IMR-90 (cell line): ENCODE measurements around the gene CDKAL1. TPM values are rescaled to one million over a fixed set of nuclear protein-coding genes. Genes with fewer than 3 reads are reported as not detected.

Source experiments
- ATAC-seq: fragments of 200-7000 bp; cut with Tn5 transposase; 2 replicates; pipeline ENCODE4 v1.9.1; 2020; ENCODE audit warnings: low read depth, mild to moderate bottlenecking, moderate library complexity
- BruUV-seq: library from RNA; stranded (reverse); fragments of 400-500 nt; replicated peaks from 2 replicates; lab custom pipeline; 2021; lab: Mats Ljungman, UMichigan
- CTCF ChIA-PET: fragments of 300-600 bp; formaldehyde crosslinking; extraction: SDS; loops from one replicate; lab custom pipeline; 2021; ENCODE audit warnings: antibody characterized with exemption; lab: Yijun Ruan, JAX
- POLR2A ChIA-PET: fragments of 300-600 bp; sonication (Branson Sonifier 250); formaldehyde crosslinking; loops from one replicate; lab custom pipeline; 2022; ENCODE audit warnings: antibody characterized with exemption; ENCODE audit not compliant: unreplicated experiment; lab: Charles Lee
- DNase-seq: peaks from one replicate; pipeline ENCODE4 v3.0.0; 2013
- H2AFZ ChIP-seq: replicated peaks from 2 replicates; pipeline ENCODE3; 2013; ENCODE audit warnings: low read length, mild to moderate bottlenecking; ENCODE audit not compliant: poor library complexity
- H2AK5ac ChIP-seq: 2 replicates; pipeline ENCODE4 v1.6.1; 2013; ENCODE audit warnings: low read depth, low read length, inconsistent platforms
- H2AK9ac ChIP-seq: replicated peaks from 2 replicates; pipeline ENCODE3; 2013; ENCODE audit warnings: mild to moderate bottlenecking, low read depth, low read length, moderate library complexity; ENCODE audit not compliant: poor library complexity
- H2BK120ac ChIP-seq: 2 replicates; pipeline ENCODE4 v1.6.1; 2013; ENCODE audit warnings: low read depth, low read length, inconsistent platforms
- H2BK15ac ChIP-seq: 3 replicates; pipeline ENCODE4 v1.6.1; 2013; ENCODE audit warnings: low read depth, low read length, inconsistent platforms
- H2BK20ac ChIP-seq: 2 replicates; pipeline ENCODE4 v1.6.1; 2013; ENCODE audit warnings: low read depth, mild to moderate bottlenecking, inconsistent platforms, low read length, moderate library complexity
- H2BK5ac ChIP-seq: 2 replicates; pipeline ENCODE4 v1.6.1; 2013; ENCODE audit warnings: mild to moderate bottlenecking, low read depth, low read length, inconsistent platforms; ENCODE audit not compliant: poor library complexity, severe bottlenecking
- H3K14ac ChIP-seq: replicated peaks from 2 replicates; pipeline ENCODE4 v1.6.1; 2013; ENCODE audit warnings: low read depth, low read length, inconsistent platforms
- H3K18ac ChIP-seq: 2 replicates; pipeline ENCODE4 v1.6.1; 2013; ENCODE audit warnings: low read depth, low read length, control low read depth
- H3K23ac ChIP-seq: 2 replicates; pipeline ENCODE4 v1.6.1; 2013; ENCODE audit warnings: low read depth, low read length, inconsistent platforms
- H3K27ac ChIP-seq: 2 replicates; pipeline ENCODE4 v1.5.1; 2013; ENCODE audit warnings: mild to moderate bottlenecking, control low read depth, low read length; ENCODE audit not compliant: insufficient read depth
- H3K27me3 ChIP-seq: 2 replicates; pipeline ENCODE4 v1.6.1; 2013; ENCODE audit warnings: low read length; ENCODE audit not compliant: control insufficient read depth, insufficient read depth
- H3K36me3 ChIP-seq: 2 replicates; pipeline ENCODE4 v1.6.1; 2013; ENCODE audit warnings: low read length, mixed read lengths; ENCODE audit not compliant: control insufficient read depth, insufficient read depth
- H3K4ac ChIP-seq: 2 replicates; pipeline ENCODE4 v1.6.1; 2013; ENCODE audit warnings: low read depth, low read length, inconsistent platforms
- H3K4me1 ChIP-seq: 2 replicates; pipeline ENCODE4 v1.6.1; 2013; ENCODE audit warnings: low read length, mixed read lengths; ENCODE audit not compliant: control insufficient read depth, insufficient read depth
- H3K4me2 ChIP-seq: 2 replicates; pipeline ENCODE4 v1.6.1; 2013; ENCODE audit warnings: low read depth, mild to moderate bottlenecking, control low read depth, low read length, moderate library complexity
- H3K4me3 ChIP-seq: 2 replicates; pipeline ENCODE4 v1.5.1; 2013; ENCODE audit warnings: low read depth, mild to moderate bottlenecking, control low read depth, low read length, moderate library complexity; ENCODE audit not compliant: insufficient read depth
- H3K56ac ChIP-seq: 2 replicates; pipeline ENCODE4 v1.6.1; 2013; ENCODE audit warnings: low read length, inconsistent platforms; ENCODE audit not compliant: insufficient read depth; ENCODE audit errors: extremely low read depth
- H3K79me1 ChIP-seq, 2 experiments: 2 replicates each; pipeline ENCODE4 v1.6.1; 2013; ENCODE audit warnings: low read length in 2 of 2, inconsistent platforms in 1 of 2, low read depth in 1 of 2
- H3K9ac ChIP-seq: 2 replicates; pipeline ENCODE4 v1.6.1; 2013; ENCODE audit warnings: low read depth, low read length, control low read depth
- H3K9me1 ChIP-seq: 2 replicates; pipeline ENCODE4 v1.6.1; 2013; ENCODE audit warnings: low read length, inconsistent platforms; ENCODE audit not compliant: insufficient read depth
- H3K9me3 ChIP-seq: 2 replicates; pipeline ENCODE4 v1.6.1; 2013; ENCODE audit warnings: low read length; ENCODE audit not compliant: control insufficient read depth, insufficient read depth
- H4K20me1 ChIP-seq: 2 replicates; pipeline ENCODE4 v1.6.1; 2013; ENCODE audit warnings: low read length, inconsistent platforms; ENCODE audit not compliant: insufficient read depth
- H4K5ac ChIP-seq: 2 replicates; pipeline ENCODE4 v1.6.1; 2013; ENCODE audit warnings: mild to moderate bottlenecking, low read depth, low read length, control low read depth
- H4K8ac ChIP-seq, 2 experiments: 2 replicates each; pipeline ENCODE4 v1.6.1; 2013; ENCODE audit warnings: low read depth in 2 of 2, low read length in 2 of 2, control low read depth in 1 of 2, inconsistent platforms in 1 of 2
- H4K91ac ChIP-seq: 2 replicates; pipeline ENCODE4 v1.6.1; 2013; ENCODE audit warnings: low read depth, low read length, inconsistent platforms; ENCODE audit not compliant: insufficient read depth
- BHLHE40 ChIP-seq: fragments of 150-350 bp; IDR thresholded peaks from 2 replicates; pipeline ENCODE4 v1.6.1; 2016; ENCODE audit warnings: mild to moderate bottlenecking, low read depth, low read length
- CHD1 ChIP-seq: IDR thresholded peaks from 2 replicates; pipeline ENCODE4 v1.6.1; 2012; ENCODE audit warnings: low read depth, low read length, improper control_type of control experiment
- ELK1 ChIP-seq: fragments of 150-350 bp; IDR thresholded peaks from 2 replicates; pipeline ENCODE4 v1.6.1; 2016; ENCODE audit warnings: low read depth, mild to moderate bottlenecking, low read length, moderate library complexity, borderline replicate concordance
- FOS ChIP-seq: fragments of 150-350 bp; IDR thresholded peaks from 2 replicates; pipeline ENCODE4 v1.6.1; 2016; ENCODE audit warnings: low read depth, low read length
- MAZ ChIP-seq: IDR thresholded peaks from 2 replicates; pipeline ENCODE4 v1.6.1; 2012; ENCODE audit warnings: low read depth, mild to moderate bottlenecking, low read length, improper control_type of control experiment, moderate library complexity, borderline replicate concordance
- NFE2L2 ChIP-seq: fragments of 150-350 bp; IDR thresholded peaks from 2 replicates; pipeline ENCODE4 v1.6.1; 2016; ENCODE audit warnings: low read depth, mild to moderate bottlenecking, low read length
- SMC3 ChIP-seq: fragments of 150-350 bp; IDR thresholded peaks from 2 replicates; pipeline ENCODE4 v1.6.1; 2016; ENCODE audit warnings: low read depth, mild to moderate bottlenecking, antibody characterized with exemption, low read length, moderate library complexity
- WGBS, 2 experiments: methylation state at CpG; one replicate each; pipeline versions ENCODE4 v1.1.5 to v1.1.7; 2013; ENCODE audit warnings: missing lambda C conversion rate in 2 of 2; ENCODE audit not compliant: insufficient read length in 1 of 2; ENCODE audit errors: extremely low coverage in 2 of 2; 5-methylcytosine and 5-hydroxymethylcytosine counted together
- dilution Hi-C: fragments of 300-500 bp; cut with HindIII; formaldehyde crosslinking; loops from one replicate; pipeline ENCODE4 v1.14.3; 2018; ENCODE audit warnings: low sequenced_read_pairs; ENCODE audit not compliant: unreplicated experiment
- in situ Hi-C: fragments of 300-500 bp; cut with MboI; formaldehyde crosslinking; loops from 3 replicates; pipeline ENCODE4 v1.14.3; 2019; ENCODE audit warnings: low sequenced_read_pairs, inconsistent platforms, mixed read lengths
- intact Hi-C: fragments of 100-400 bp; cut with micrococcal nuclease; formaldehyde crosslinking; loops from 2 replicates; pipeline ENCODE4 v1.10.0; 2022
- polyA plus RNA-seq, 3 experiments: library from polyadenylated mRNA; depleted of rRNA; stranded (reverse); fragments of >200 nt; gene quantifications; 2 replicates each; pipeline ENCODE4 v1.2.3, GENCODE V29; 2012; ENCODE audit warnings: low replicate concordance in 1 of 3
- total RNA-seq: library from RNA; depleted of rRNA; stranded (reverse); fragments of >200 nt; gene quantifications from 2 replicates; pipeline ENCODE4 v1.2.3, GENCODE V29; 2012

CDKAL1 gene
- total and polyA plus RNA-seq, 2 of the 4 experiments (the other 2 are of a cell fraction), result 3.7 to 13.1 TPM

GRCh38 chr6:21238208-21238607 lies 704.0 kb downstream of the CDKAL1 start:
- H2BK20ac ChIP-seq, result no peak overlapping the region
- H2AK5ac ChIP-seq, result no peak overlapping the region
- no peak overlapping the region for H3K56ac ChIP-seq
- ATAC-seq, result no peak
- no peak overlapping the region for H3K4me2 ChIP-seq
- H4K91ac ChIP-seq, result no peak overlapping the region
- H3K23ac ChIP-seq, result no peak overlapping the region
- intact Hi-C loops (no loop called here), in situ Hi-C loops (no loop called here), dilution Hi-C loops (no loop called here)
- POLR2A ChIA-PET, result no interaction called here
- no peak overlapping the region for H3K27ac ChIP-seq
- H3K9me1 ChIP-seq, result no peaks in the 10 kb centered on the region
- DNase-seq, result no peak
- no peak overlapping the region for H2BK5ac ChIP-seq
- CTCF ChIA-PET, result no interaction called here
- H2AK9ac ChIP-seq, result no peak overlapping the region
- H2BK120ac ChIP-seq, result no peak overlapping the region
- peaks cover 2% of the 10 kb centered on the region; the same call in 1 of the 2 replicates for H3K36me3 ChIP-seq
- TF ChIP-seq BHLHE40 (no peak), NFE2L2 (no peak), SMC3 (no peak), ELK1 (no peak), FOS (no peak), MAZ (no peak), CHD1 (no peak)
- no peak overlapping the region for H3K4me3 ChIP-seq
- H4K8ac ChIP-seq, result no peak overlapping the region
- H3K14ac ChIP-seq, result no peak overlapping the region
- H3K79me1 ChIP-seq, result no peaks in the 10 kb centered on the region
- no peak overlapping the region for H4K5ac ChIP-seq
- no peak overlapping the region for H2BK15ac ChIP-seq
- no peak overlapping the region for H3K18ac ChIP-seq
- H4K20me1 ChIP-seq, result no peaks in the 10 kb centered on the region
- no TSS peak for BruUV-seq
- WGBS, 2 experiments, result no CpG with 5 or more reads among the region's 2 CpGs
- H2AFZ ChIP-seq, result no peak overlapping the region
- no peak overlapping the region for H3K9ac ChIP-seq
- no peak overlapping the region for H3K4ac ChIP-seq
- no peaks in the 10 kb centered on the region for H3K4me1 ChIP-seq
- H3K9me3 ChIP-seq, result no peaks in the 10 kb centered on the region
- no peaks in the 10 kb centered on the region for H3K27me3 ChIP-seq
